Mesendoderm (in vitro differentiated cells): ENCODE measurements around the gene SPIN4. TPM values are rescaled to one million over a fixed set of nuclear protein-coding genes. Genes with fewer than 3 reads are reported as not detected.
"Not testable (repeated sequence)": the region's sequence is repeated elsewhere in the genome, so short reads cannot be mapped to it uniquely, and the experiment has no call there.

ENCODE experiments used
- DNase-seq: peaks from one replicate; pipeline ENCODE4 v3.0.0; 2013
- H2AK5ac ChIP-seq: 2 replicates; pipeline ENCODE4 v1.6.1; 2013; ENCODE audit warnings: low read length, inconsistent platforms
- H2BK120ac ChIP-seq: 2 replicates; pipeline ENCODE4 v1.6.1; 2013; ENCODE audit warnings: low read depth, mild to moderate bottlenecking, low read length, moderate library complexity, mixed read lengths
- H2BK15ac ChIP-seq: replicated peaks from 2 replicates; pipeline ENCODE4 v1.6.1; 2013; ENCODE audit warnings: low read depth, mild to moderate bottlenecking, moderate library complexity
- H2BK5ac ChIP-seq: 2 replicates; pipeline ENCODE4 v1.6.1; 2013; ENCODE audit warnings: low read length, inconsistent platforms
- H3K18ac ChIP-seq: 2 replicates; pipeline ENCODE4 v1.6.1; 2013; ENCODE audit warnings: mild to moderate bottlenecking, low read length, mixed read lengths
- H3K23ac ChIP-seq: one replicate; pipeline ENCODE4 v1.6.1; 2013; ENCODE audit warnings: low read length
- H3K27ac ChIP-seq: 2 replicates; pipeline ENCODE4 v1.5.1; 2013; ENCODE audit warnings: low read depth, mild to moderate bottlenecking, inconsistent platforms, low read length, moderate library complexity
- H3K27me3 ChIP-seq: 2 replicates; pipeline ENCODE4 v1.6.1; 2013; ENCODE audit warnings: low read length, control low read depth, mild to moderate bottlenecking, inconsistent platforms; ENCODE audit not compliant: insufficient read depth, poor library complexity
- H3K36me3 ChIP-seq: 2 replicates; pipeline ENCODE4 v1.6.1; 2013; ENCODE audit warnings: low read length, inconsistent platforms; ENCODE audit not compliant: control insufficient read depth, insufficient read depth
- H3K4ac ChIP-seq: one replicate; pipeline ENCODE4 v1.6.1; 2013; ENCODE audit warnings: low read depth, mild to moderate bottlenecking, low read length, moderate library complexity
- H3K4me1 ChIP-seq: 2 replicates; pipeline ENCODE4 v1.6.1; 2013; ENCODE audit warnings: low read depth, low read length, inconsistent platforms; ENCODE audit not compliant: control insufficient read depth
- H3K4me2 ChIP-seq: 2 replicates; pipeline ENCODE4 v1.6.1; 2013; ENCODE audit warnings: low read length
- H3K4me3 ChIP-seq: 2 replicates; pipeline ENCODE4 v1.5.1; 2013; ENCODE audit warnings: mild to moderate bottlenecking, low read length
- H3K56ac ChIP-seq: one replicate; pipeline ENCODE4 v1.6.1; 2013; ENCODE audit warnings: low read length
- H3K79me1 ChIP-seq: 2 replicates; pipeline ENCODE4 v1.6.1; 2013; ENCODE audit warnings: low read length, inconsistent platforms
- H3K79me2 ChIP-seq: 2 replicates; pipeline ENCODE4 v1.6.1; 2013; ENCODE audit warnings: mild to moderate bottlenecking, low read length; ENCODE audit not compliant: control insufficient read depth, insufficient read depth
- H3K9ac ChIP-seq: 2 replicates; pipeline ENCODE4 v1.6.1; 2013; ENCODE audit warnings: low read length, inconsistent platforms
- H4K5ac ChIP-seq: one replicate; pipeline ENCODE4 v1.6.1; 2013; ENCODE audit warnings: low read length
- H4K8ac ChIP-seq: one replicate; pipeline ENCODE4 v1.6.1; 2013; ENCODE audit warnings: low read depth, mild to moderate bottlenecking, control low read depth, low read length, moderate library complexity
- WGBS: extraction: QIAGEN DNeasy Blood & Tissue Kit; methylation state at CpG from one replicate; pipeline ENCODE4 v1.1.7; 2013; ENCODE audit warnings: low lambda C conversion rate, missing lambda C conversion rate; ENCODE audit not compliant: insufficient coverage; ENCODE audit errors: extremely low coverage; 5-methylcytosine and 5-hydroxymethylcytosine counted together
- polyA plus RNA-seq, 2 experiments: library from polyadenylated mRNA; stranded (reverse); fragments of 200-250 nt; gene quantifications; one replicate each; pipeline ENCODE4 v1.2.3, GENCODE V29; 2013

Gene SPIN4
- polyA plus RNA-seq (2013, experiment 1 of 2) = 8.2 TPM
- polyA plus RNA-seq (2013, experiment 2 of 2) = 8.6 TPM

- Histone ChIP-seq H2BK15ac (no peak within 1 kb of the TSS), H3K4me3 (peak within 1 kb of the TSS; percentile 53), H4K5ac (no peak within 1 kb of the TSS), H4K8ac (no peak within 1 kb of the TSS), H3K27ac (peak within 1 kb of the TSS; percentile 74), H3K79me2 (no peaks in the 10 kb centered on the region), H3K4ac (no peak within 1 kb of the TSS), H3K4me1 (no peaks in the 10 kb centered on the region), H3K18ac (no peak within 1 kb of the TSS), H2AK5ac (no peak within 1 kb of the TSS), H3K23ac (no peak within 1 kb of the TSS), H2BK120ac (no peak within 1 kb of the TSS), H3K79me1 (no peaks in the 10 kb centered on the region), H3K4me2 (peak within 1 kb of the TSS; percentile 77), H2BK5ac (no peak within 1 kb of the TSS), H3K56ac (peak within 1 kb of the TSS; percentile 94), H3K36me3 (no peaks in the 10 kb centered on the region), H3K27me3 (no peaks in the 10 kb centered on the region), H3K9ac (peak within 1 kb of the TSS; percentile 84)
- no CpG with 5 or more reads among the region's 58 CpGs for WGBS
- peak; percentile 93 for DNase-seq
Measured at GRCh38 chrX:63350941-63351616, at the start of gene SPIN4. Gene SPIN4 (minus strand): TSS chrX:63351332. CDS start chrX:63350819, 513 bp downstream.

GRCh38 chrX:63400340-63400739, 49.2 kb upstream of the SPIN4 start:
- Histone ChIP-seq H2AK5ac (no peak overlapping the region), H3K36me3 (no peaks in the 10 kb centered on the region), H4K8ac (no peak overlapping the region), H3K4me2 (no peak overlapping the region), H3K27ac (no peak overlapping the region), H2BK15ac (no peak overlapping the region), H3K79me1 (no peaks in the 10 kb centered on the region), H3K18ac (no peak overlapping the region), H2BK5ac (no peak overlapping the region), H3K23ac (no peak overlapping the region), H4K5ac (no peak overlapping the region), H3K4ac (no peak overlapping the region), H3K9ac (no peak overlapping the region), H3K27me3 (no peaks in the 10 kb centered on the region), H3K56ac (no peak overlapping the region), H3K4me3 (no peak overlapping the region), H3K79me2 (no peaks in the 10 kb centered on the region), H2BK120ac (no peak overlapping the region), H3K4me1 (no peaks in the 10 kb centered on the region)
- DNase-seq = no peak

GRCh38 chrX:63394872-63395271, 43.7 kb upstream of the SPIN4 start:
- no peak overlapping the region for H3K4ac ChIP-seq
- WGBS = no CpG with 5 or more reads among the region's 2 CpGs
- no peak overlapping the region for H2BK5ac ChIP-seq
- no peak overlapping the region for H2BK120ac ChIP-seq
- no peak overlapping the region for H3K23ac ChIP-seq
- no peak overlapping the region for H3K56ac ChIP-seq
- H3K79me1 ChIP-seq = no peaks in the 10 kb centered on the region
- H3K27ac ChIP-seq = no peak overlapping the region
- H2BK15ac ChIP-seq = no peak overlapping the region
- H2AK5ac ChIP-seq = no peak overlapping the region
- no peaks in the 10 kb centered on the region for H3K27me3 ChIP-seq
- DNase-seq = peak; percentile 16
- no peaks in the 10 kb centered on the region for H3K4me1 ChIP-seq
- no peak overlapping the region for H3K4me2 ChIP-seq
- no peak overlapping the region for H3K18ac ChIP-seq
- H4K5ac ChIP-seq = no peak overlapping the region
- no peak overlapping the region for H4K8ac ChIP-seq
- H3K36me3 ChIP-seq = no peaks in the 10 kb centered on the region
- H3K9ac ChIP-seq = no peak overlapping the region
- no peaks in the 10 kb centered on the region for H3K79me2 ChIP-seq
- H3K4me3 ChIP-seq = no peak overlapping the region

- H2BK15ac ChIP-seq, H3K9ac ChIP-seq, H4K8ac ChIP-seq, H2BK120ac ChIP-seq, H3K79me2 ChIP-seq, H2BK5ac ChIP-seq, H3K23ac ChIP-seq, H3K4me3 ChIP-seq, H2AK5ac ChIP-seq, H3K27me3 ChIP-seq, H3K4me1 ChIP-seq, H3K36me3 ChIP-seq, H3K56ac ChIP-seq, H3K4me2 ChIP-seq, H3K27ac ChIP-seq, H3K4ac ChIP-seq, DNase-seq, H3K18ac ChIP-seq, H3K79me1 ChIP-seq, H4K5ac ChIP-seq: not testable (repeated sequence)
- WGBS = no CpG with 5 or more reads among the region's 24 CpGs
Measured at GRCh38 chrX:63393094-63393493, 42.0 kb upstream of the SPIN4 start.

GRCh38 chrX:63387411-63387810, 36.3 kb upstream of the SPIN4 start:
- H3K79me2 ChIP-seq = no peaks in the 10 kb centered on the region
- no peak overlapping the region for H2BK5ac ChIP-seq
- no peak overlapping the region for H2AK5ac ChIP-seq
- no peak overlapping the region for H3K4me2 ChIP-seq
- no peaks in the 10 kb centered on the region for H3K79me1 ChIP-seq
- no peak overlapping the region for H2BK15ac ChIP-seq
- H2BK120ac ChIP-seq = no peak overlapping the region
- H3K18ac ChIP-seq = no peak overlapping the region
- no peak overlapping the region for H3K4me3 ChIP-seq
- no peaks in the 10 kb centered on the region for H3K4me1 ChIP-seq
- H3K36me3 ChIP-seq = no peaks in the 10 kb centered on the region
- DNase-seq = peak; percentile 43
- no peak overlapping the region for H4K5ac ChIP-seq
- H3K9ac ChIP-seq = no peak overlapping the region
- H4K8ac ChIP-seq = no peak overlapping the region
- no peak overlapping the region for H3K4ac ChIP-seq
- H3K27ac ChIP-seq = no peak overlapping the region
- no CpG with 5 or more reads among the region's 3 CpGs for WGBS
- H3K27me3 ChIP-seq = no peaks in the 10 kb centered on the region
- no peak overlapping the region for H3K23ac ChIP-seq
- H3K56ac ChIP-seq = no peak overlapping the region

- not testable (repeated sequence) for H3K36me3 ChIP-seq, H3K27ac ChIP-seq, H3K56ac ChIP-seq, H3K4ac ChIP-seq, H3K4me1 ChIP-seq, H3K79me1 ChIP-seq, H4K5ac ChIP-seq, H2BK120ac ChIP-seq, H3K27me3 ChIP-seq, H2BK5ac ChIP-seq, H3K4me3 ChIP-seq, H3K23ac ChIP-seq, DNase-seq, H3K79me2 ChIP-seq, H3K9ac ChIP-seq, H2BK15ac ChIP-seq, H4K8ac ChIP-seq, H2AK5ac ChIP-seq, H3K18ac ChIP-seq, H3K4me2 ChIP-seq
Measured at GRCh38 chrX:63384263-63384662, 33.1 kb upstream of the SPIN4 start.
